HEK293T (cell line): ENCODE data around the gene PIK3R1.

Experiments used
- ARNT ChIP-seq: fragments of 450-650 bp; IDR thresholded peaks from 2 replicates; pipeline ENCODE4 v1.6.1; 2017; ENCODE audit warnings: mild to moderate bottlenecking
- BHLHE40 ChIP-seq: fragments of 450-650 bp; IDR thresholded peaks from 2 replicates; pipeline ENCODE4 v1.6.1; 2016; ENCODE audit warnings: mild to moderate bottlenecking, moderate library complexity, borderline replicate concordance
- CTBP1 ChIP-seq: fragments of 450-650 bp; IDR thresholded peaks from 2 replicates; pipeline ENCODE4 v1.6.1; 2016; ENCODE audit warnings: borderline replicate concordance
- ELF4 ChIP-seq: fragments of 450-650 bp; IDR thresholded peaks from 2 replicates; pipeline ENCODE4 v1.6.1; 2017; ENCODE audit warnings: antibody characterized with exemption
- FOXA1 ChIP-seq: fragments of 450-650 bp; IDR thresholded peaks from 2 replicates; pipeline ENCODE4 v1.6.1; 2016; ENCODE audit warnings: mild to moderate bottlenecking
- FOXK2 ChIP-seq: fragments of 450-650 bp; IDR thresholded peaks from 2 replicates; pipeline ENCODE4 v1.6.1; 2016; ENCODE audit warnings: mild to moderate bottlenecking
- FOXM1 ChIP-seq: fragments of 450-650 bp; IDR thresholded peaks from 2 replicates; pipeline ENCODE4 v1.6.1; 2017; ENCODE audit warnings: mild to moderate bottlenecking, borderline replicate concordance
- HDGF ChIP-seq: fragments of 450-650 bp; IDR thresholded peaks from 2 replicates; pipeline ENCODE4 v1.6.1; 2017; ENCODE audit warnings: antibody characterized with exemption, borderline replicate concordance
- L3MBTL2 ChIP-seq: fragments of 450-650 bp; conservative IDR thresholded peaks from 2 replicates; pipeline ENCODE4 v1.6.1; 2016; ENCODE audit warnings: mild to moderate bottlenecking
- NFRKB ChIP-seq: fragments of 450-650 bp; IDR thresholded peaks from 2 replicates; pipeline ENCODE4 v1.6.1; 2016; ENCODE audit warnings: mild to moderate bottlenecking, moderate library complexity
- SP1 ChIP-seq: fragments of 450-650 bp; IDR thresholded peaks from 2 replicates; pipeline ENCODE4 v1.6.1; 2017
- SUZ12 ChIP-seq: fragments of 450-650 bp; IDR thresholded peaks from 2 replicates; pipeline ENCODE4 v1.6.1; 2016; ENCODE audit warnings: mild to moderate bottlenecking
- TARDBP ChIP-seq: fragments of 450-650 bp; IDR thresholded peaks from 2 replicates; pipeline ENCODE4 v1.6.1; 2016
- TF ChIP-seq, protein P1 (sequence below): fragments of 450-650 bp; IDR thresholded peaks from 2 replicates; pipeline ENCODE4 v1.6.1; 2016

DNA sequence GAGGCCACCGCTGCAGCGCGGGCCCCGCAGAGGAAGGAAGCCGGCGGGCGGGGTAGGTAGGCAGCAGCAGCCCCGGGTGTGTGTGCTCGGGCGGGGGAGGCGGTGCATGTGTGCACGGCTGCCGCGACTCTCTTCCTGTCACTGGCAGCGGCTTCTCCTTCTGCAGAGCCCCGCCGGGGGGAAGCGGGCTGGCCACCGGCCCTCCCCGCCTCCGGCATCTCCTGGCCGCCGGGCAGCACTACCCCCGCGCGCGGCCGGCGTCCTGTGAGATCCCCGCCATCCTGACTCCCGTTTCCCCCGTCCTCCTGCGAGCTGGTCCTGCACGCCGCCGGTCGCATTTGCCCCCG is 315 bp downstream of the PIK3R1 start:
- TF ChIP-seq ELF4 (no peak), CTBP1 (no peak), FOXA1 (no peak), HDGF (no peak), FOXM1 (no peak), SP1 (no peak), TARDBP (no peak), SUZ12 (no peak), BHLHE40 (no peak), L3MBTL2 (no peak), FOXK2 (no peak), NFRKB (no peak), ARNT (no peak)
- TF ChIP-seq, protein P1, sequence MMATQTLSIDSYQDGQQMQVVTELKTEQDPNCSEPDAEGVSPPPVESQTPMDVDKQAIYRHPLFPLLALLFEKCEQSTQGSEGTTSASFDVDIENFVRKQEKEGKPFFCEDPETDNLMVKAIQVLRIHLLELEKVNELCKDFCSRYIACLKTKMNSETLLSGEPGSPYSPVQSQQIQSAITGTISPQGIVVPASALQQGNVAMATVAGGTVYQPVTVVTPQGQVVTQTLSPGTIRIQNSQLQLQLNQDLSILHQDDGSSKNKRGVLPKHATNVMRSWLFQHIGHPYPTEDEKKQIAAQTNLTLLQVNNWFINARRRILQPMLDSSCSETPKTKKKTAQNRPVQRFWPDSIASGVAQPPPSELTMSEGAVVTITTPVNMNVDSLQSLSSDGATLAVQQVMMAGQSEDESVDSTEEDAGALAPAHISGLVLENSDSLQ: no peak
